Measurements from ENCODE around the gene PTBP2.

PTBP2 gene, protein sequence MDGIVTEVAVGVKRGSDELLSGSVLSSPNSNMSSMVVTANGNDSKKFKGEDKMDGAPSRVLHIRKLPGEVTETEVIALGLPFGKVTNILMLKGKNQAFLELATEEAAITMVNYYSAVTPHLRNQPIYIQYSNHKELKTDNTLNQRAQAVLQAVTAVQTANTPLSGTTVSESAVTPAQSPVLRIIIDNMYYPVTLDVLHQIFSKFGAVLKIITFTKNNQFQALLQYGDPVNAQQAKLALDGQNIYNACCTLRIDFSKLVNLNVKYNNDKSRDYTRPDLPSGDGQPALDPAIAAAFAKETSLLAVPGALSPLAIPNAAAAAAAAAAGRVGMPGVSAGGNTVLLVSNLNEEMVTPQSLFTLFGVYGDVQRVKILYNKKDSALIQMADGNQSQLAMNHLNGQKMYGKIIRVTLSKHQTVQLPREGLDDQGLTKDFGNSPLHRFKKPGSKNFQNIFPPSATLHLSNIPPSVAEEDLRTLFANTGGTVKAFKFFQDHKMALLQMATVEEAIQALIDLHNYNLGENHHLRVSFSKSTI

GRCh38 chr1:96721416-96722160 lies at the start of gene PTBP2:
Gene PTBP2 (plus strand): TSS chr1:96721784. CDS start chr1:96721865, 81 bp downstream.
- DNase-seq = peak in 57 of 58 donors; percentile 53 to 93 (median 82)

DNA sequence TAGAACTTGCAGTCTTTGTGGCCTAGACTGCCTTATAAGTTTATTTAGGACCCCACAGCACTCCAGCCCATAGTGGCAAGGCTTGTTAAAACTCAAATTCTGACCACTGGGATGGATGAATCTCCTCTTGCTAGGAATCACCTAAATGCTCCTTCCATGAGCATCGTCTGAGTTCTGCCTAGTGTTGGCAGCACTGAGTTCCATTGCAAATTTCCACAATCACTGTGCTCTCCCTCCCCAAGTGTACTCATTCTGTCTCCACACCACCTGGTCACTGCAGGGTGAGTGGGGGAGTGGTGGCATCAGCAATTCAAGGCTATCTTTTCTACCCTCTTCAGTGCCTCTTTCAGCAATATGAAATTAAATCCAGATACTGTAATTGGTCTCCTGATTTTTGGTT lies 46.7 kb upstream of the PTBP2 start:
- no peak for DNase-seq

- DNase-seq = no peak
These were observed 39.5 kb upstream of the PTBP2 start for GRCh38 chr1:96682056-96682455.

DNA sequence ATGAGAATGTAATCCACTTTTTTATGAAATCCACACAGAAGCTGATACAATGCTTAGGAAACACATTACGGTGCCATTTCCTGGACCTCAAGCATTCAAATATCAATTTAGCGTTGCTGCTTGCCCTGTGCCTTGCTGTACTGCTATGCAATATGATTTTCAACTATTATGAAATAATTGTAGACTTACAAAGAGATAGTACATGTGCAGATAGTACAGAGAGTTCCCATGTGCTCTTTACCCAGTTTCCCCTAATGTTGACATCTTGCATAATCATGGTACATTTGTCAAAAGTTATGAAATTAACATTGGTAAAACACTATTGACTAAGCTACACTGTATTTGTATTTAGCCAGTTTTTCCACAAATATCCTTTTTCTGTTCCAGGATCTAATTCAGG lies 37.7 kb upstream of the PTBP2 start:
- no peak for DNase-seq

GRCh38 chr1:96684744-96685143 lies 36.8 kb upstream of the PTBP2 start:
- no peak for DNase-seq

DNA sequence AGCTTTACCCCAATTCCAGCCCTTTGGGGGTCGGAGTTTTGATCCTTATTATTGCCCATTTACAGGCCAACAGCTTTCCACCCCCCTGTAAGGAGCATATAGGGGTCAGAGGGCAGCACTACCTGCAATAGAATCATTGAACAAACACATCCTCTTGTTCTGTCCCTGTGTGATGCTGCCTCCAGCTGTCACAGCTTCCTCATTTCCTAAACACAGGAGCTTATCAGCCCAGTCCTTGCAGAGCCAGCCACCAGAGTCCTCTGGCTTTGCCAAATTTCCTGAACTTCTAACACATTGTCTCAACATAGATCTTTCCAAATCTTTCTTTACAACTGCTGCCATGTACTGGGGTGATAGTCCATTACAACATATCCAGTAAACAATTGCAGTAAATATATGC lies 32.8 kb upstream of the PTBP2 start:
- peak in 12 of 58 donors; percentile 0 to 21 (median 6) for DNase-seq

DNA sequence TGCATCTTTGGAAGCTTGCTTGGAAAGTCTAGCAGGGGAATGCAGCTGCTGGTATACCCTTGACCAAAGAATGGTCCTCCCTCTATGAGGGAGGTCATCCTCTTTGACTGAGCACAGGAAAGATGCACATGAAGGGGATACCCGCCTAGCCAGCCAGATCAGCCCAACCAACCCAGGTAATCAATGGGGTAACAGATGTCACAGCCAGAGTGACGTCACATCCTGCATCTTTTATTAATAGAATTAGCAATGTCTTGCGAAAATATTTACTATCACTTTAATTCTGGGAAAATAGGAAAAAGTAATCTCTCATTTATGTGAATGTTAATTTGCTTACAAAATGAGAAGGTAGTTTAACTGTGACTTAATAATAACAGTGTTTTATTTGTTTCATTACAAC lies 25.6 kb upstream of the PTBP2 start:
- no peak for DNase-seq

DNA sequence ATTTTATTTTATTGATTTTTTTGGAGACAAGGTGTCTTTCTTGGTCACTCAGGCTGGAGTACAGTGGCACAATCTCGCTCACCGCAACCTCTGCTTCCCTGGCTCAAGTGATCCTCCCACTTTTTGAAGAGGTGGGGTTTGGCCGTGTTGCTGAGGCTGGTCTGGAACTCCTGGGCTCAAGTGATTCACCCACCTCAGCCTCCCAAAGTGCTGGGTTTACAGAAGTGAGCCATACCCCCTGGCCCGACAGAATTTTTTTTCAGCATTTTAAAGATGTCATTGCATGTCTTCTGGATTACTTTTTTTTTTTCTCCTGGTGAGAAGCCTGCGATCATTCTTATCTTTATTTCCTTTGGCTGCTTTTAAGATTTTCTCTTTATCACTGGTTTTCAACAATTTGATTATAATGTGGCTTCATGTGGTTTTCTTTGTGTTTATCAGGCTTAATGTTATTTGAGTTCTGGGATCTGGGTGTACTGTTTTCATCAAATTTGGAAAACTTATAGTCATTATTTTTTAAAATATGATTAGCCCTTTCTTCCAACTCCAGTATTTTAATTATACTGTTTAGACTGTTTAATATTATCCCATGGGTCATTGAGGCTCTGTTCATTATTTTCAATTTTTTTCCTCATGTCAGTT lies 23.1 kb upstream of the PTBP2 start:
- no peak for DNase-seq

GRCh38 chr1:96703186-96703585 lies 18.4 kb upstream of the PTBP2 start:
- DNase-seq = no peak

DNA sequence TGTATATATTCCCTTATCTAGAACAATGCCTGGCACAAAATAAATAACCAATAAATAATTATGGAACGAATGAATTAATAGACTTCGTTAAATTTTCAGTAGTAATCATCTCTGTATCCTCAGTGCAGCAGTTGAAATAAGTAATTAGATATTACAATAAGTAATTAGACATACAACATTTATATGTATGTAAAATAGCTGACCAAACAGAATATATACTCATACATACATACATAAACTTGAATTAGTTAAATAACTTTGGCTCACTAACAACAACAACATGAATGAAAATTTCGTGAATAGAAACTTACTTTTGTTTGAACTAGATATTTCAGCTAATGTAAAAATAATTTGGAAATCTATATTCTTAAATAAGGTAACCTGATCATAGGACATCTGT lies 14.6 kb upstream of the PTBP2 start:
- no peak for DNase-seq

DNA sequence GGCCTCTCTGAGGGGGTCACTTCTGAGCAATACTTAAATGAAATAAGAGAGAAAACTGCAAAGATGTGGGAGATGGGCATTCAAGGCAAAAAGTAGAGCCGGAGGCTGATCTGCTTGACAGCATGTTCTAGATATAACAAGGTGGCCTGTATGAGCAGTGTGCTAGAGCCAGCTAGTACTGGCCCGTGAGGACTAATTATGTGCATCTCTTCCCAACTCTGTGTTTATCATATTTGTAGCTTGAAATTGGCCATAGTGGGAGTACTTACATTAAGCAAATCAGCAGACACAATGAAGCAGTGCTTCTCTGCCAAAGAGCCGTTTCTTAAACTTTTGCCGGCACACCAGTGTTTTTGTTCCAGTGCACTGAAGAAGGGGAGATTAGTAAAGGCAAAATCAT lies 13.1 kb upstream of the PTBP2 start:
- DNase-seq = no peak

DNA sequence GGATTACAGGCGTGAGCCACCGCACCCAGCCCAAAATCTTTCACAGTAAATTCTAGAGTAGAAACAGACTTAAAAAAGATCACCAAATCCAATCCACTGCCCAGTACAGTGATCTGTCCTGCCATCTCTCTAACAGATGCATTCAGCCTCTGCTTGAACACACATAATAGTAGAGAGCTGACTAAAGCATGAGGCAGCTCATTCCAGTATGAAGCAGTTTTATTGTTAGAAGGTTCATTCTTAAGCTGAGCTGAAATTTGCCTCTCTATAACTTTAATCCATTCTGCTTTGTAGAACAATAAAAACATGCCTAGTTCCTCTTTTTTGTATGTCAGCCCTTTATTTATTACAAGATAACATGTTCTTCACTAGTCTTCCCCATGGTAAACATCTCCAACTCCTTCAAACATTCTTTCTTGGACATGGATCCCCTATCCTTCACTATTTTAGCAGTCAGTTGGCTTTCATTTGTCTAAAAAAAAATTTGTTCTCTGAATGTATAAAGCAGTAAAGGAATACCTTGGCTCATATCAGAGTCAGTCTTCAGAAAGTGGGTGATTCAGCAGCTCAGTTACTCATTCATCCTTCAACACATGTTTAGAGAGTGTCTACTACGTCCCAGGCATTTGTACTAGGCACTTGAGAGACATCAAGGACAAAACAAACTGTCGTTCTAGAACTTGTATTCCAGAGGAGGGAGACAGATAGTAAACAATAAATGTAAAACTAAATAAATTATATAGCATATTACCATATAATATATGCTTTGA lies 10.7 kb upstream of the PTBP2 start:
- DNase-seq = no peak

DNA sequence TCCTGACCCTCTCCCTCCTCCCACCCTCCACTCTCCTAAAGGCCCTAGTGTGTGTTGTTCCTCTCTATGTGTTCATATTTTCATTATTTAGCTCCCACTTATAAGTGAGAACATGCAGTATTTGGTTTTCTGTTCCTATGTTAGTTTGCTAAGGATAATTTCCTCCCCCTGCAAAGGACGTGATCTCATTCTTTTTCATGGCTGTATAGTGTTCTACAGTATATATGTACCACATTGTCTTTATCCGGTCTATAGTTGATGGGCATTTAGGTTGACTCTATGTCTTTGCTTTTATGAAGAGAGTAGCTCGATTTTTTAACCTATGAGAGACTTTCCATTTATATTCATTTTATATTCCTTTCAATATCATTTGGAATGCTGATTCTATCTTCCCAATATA lies 7.9 kb upstream of the PTBP2 start:
- DNase-seq = no peak

DNA sequence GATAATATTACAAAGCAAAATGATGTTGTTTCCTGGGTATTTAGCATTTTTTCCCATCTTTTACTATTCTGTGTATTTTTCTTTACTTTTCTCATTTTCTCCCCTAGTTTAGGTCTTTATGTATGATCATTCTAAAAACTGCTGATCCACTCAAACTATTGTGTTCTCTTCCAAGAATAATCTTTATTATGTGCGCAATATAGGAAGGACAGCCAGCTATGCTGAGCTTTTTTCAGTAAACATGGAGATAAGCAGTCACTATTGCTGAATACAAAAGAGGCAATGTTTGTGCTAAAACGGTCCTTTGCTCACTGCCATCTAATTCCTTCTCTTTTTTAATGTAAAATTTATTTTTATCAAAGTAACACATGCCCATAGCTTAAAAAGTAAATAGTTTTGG lies 6.7 kb upstream of the PTBP2 start:
- DNase-seq = no peak

GRCh38 chr1:96715482-96715881 lies 6.1 kb upstream of the PTBP2 start:
- DNase-seq = no peak

DNA sequence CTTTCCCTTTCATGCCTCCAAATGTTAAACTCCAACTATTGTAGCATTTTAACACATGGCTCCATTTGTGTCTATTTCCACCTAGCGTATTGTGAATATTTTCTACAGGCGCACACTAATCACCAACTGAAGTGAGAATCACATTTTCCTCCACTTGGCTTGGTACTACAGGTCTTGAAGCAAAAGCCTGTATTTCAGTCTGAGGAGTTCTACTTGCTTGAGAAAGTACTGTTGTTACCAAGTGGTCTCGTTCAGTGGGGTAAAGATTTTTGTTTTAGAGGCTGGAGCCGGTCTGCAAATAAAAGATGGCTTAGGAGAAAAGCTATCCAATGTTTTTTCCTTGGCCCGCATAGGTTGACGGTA lies 550 bp upstream of the PTBP2 start:
- DNase-seq = no peak

DNA sequence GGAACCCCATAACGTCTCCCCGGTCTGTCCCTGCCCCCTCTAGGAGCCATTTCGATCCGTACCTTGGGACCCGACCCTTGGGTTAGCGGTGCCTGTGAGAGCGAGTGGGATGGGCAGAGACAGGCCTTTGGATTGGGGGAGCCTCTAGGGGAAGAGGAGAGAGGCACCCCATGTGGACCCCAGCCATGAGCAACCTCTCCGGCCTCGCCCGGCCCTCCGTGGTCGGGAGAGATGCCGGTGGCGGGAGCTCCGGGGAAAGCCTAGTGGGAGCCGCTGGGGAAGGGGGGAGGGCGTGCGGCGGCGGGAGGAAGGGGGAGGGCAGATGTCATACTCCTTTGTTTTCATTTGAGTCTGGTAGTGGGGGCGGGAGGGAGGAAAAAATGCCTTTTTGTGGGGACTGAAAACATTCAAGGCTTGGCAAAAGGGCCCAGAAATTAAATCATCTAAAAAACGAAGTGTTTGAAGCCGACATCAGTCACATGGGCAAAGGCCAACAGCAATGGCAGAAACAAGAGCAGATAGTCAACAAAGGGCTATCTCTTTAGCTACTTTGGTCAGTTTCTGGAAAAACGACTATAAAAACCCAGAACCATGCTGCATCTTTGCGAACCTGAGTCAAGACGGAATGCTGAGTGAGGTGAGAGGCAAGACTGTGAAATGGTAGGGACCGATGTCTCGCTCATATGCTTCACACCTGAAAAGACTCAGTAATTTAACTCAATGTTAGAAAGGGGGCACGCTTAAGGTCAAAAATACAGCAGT lies 758 bp downstream of the PTBP2 start:
- peak in 56 of 58 donors; percentile 33 to 93 (median 80) for DNase-seq

DNA sequence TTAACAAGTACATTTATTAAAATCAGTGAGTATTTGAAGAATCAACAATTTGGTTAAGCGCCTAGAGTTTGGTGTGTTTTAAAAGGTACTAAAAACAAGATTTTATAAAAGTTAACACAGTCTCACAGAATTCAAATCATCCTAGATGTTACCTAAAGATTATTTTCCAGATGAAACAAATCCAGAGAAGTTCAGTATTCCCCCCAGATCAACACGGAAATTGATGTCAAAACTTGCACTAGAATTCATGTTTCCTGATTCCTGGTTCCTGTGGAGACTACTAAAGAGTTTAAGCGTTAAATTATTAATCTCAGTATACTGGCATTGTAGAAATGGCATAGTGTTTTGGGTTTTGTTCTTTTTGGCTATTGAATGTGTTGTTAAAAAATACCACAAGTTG lies 1.4 kb downstream of the PTBP2 start:
- no peak for DNase-seq

DNA sequence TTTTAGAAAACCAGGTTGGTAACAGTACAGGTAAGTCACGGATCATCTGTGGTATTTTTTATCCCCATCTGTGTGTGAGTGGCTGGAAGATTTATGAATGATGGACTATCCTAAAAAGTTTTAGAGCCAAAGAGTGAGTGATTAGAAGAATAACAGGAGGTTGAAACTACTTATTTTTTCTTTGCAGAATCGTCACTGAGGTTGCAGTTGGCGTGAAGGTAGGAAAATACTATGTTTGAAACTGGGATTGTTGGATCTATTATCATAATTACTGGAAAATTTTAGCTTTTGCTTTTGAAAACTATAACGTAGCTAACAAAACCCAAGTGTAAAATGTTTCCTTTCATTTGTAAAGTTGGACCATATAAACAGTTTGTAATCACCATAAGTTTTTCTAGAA lies 1.8 kb downstream of the PTBP2 start:
- DNase-seq = no peak

- no peak for DNase-seq
These were observed 2.4 kb downstream of the PTBP2 start for GRCh38 chr1:96723936-96724335.

DNA sequence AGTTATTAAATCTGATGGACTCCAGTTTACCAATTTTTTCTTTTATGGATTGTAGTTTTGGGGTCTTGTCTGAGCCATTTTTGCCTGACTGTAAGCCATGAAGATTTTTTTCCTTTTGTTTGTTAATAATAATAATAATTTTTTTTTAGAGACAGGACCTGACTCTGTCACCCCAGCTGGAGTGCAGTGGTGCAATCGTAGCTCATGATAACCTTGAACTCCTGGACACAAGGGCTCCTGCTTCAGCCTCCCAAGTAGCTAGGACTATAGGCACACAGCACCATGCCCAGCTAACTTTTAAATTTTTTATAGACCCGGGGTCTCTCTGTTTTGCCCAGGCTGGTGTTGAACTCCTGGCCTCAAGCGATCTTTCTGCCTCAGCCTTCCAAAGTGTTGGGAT lies 6.3 kb downstream of the PTBP2 start:
- no peak for DNase-seq

Measured in anterior cingulate cortex (tissue), 58 donors.